Muscle layer of colon (tissue), 2 donors: ENCODE measurements around the gene MED25.
A peak's percentile ranks its signal among the peaks of the same experiment; 100 is the strongest.

ENCODE experiments used
- H3K27ac ChIP-seq: one replicate; pipeline ENCODE4 v1.7.0; 2013; ENCODE audit warnings: low read depth, mild to moderate bottlenecking, low read length, moderate library complexity
- H3K27me3 ChIP-seq, 2 donors: one replicate each; pipeline ENCODE4 v1.7.0; 2013; ENCODE audit warnings: low read length in 2 of 2, mild to moderate bottlenecking in 2 of 2; ENCODE audit not compliant: insufficient read depth in 2 of 2, control insufficient read depth in 1 of 2
- H3K36me3 ChIP-seq: one replicate; pipeline ENCODE4 v1.7.0; 2013; ENCODE audit warnings: mild to moderate bottlenecking, low read length; ENCODE audit not compliant: insufficient read depth
- H3K4me1 ChIP-seq: one replicate; pipeline ENCODE4 v1.7.0; 2013; ENCODE audit warnings: mild to moderate bottlenecking, low read length; ENCODE audit not compliant: insufficient read depth
- H3K4me3 ChIP-seq, 2 donors: one replicate each; pipeline ENCODE4 v1.7.0; 2013; ENCODE audit warnings: low read length in 2 of 2, low read depth in 1 of 2, mild to moderate bottlenecking in 1 of 2, moderate library complexity in 1 of 2
- H3K9ac ChIP-seq: one replicate; pipeline ENCODE4 v1.7.0; 2013; ENCODE audit warnings: low read length
- H3K9me3 ChIP-seq: one replicate; pipeline ENCODE4 v1.7.0; 2013; ENCODE audit warnings: mild to moderate bottlenecking, low read length
- donor health status: abdominal sarcoma.
- donor health status: Adenocarcinoma of cecum.

MED25 gene

DNA sequence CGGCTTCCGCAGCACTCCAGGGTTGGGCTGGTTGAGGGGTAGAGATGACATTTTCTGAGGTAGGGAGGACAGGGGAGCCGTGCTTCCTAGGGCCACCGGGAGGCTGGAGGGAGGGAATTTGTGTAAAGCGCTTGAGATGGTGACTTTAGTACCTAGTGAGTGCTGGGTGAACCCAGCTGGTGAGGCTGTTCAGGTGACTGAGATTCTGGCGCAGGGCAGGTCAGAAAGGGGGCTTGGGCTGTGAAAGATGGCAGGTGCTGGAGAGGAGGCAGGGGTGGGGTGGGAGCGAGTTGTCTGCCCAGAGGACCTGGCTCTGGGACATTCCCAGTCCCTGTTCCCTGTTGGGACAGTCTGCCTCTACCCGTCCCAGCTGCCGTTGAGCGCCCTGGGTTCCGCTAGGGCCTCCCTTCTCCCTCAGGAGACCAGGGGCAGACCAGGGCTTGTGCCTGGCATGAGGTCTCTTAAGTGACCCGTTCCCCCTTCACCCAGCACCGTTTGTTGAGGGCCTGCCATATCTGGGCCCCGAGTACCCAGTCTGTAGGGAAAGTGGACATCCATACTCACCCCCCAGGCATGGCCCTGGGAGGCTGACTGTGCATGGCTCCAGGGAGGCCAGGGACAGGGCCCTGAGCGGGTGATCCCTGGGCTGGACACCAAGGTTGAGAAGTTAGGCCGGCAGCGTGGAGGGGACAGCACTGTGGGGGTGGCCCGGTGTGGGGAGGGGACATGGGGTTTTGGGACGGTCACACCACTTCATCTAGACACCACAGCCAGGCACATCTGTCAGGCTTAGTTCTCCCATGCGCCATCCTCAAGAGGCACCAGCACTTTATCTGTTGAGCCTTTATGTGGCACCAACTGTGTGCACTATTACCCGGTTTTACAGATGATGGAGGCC, 37.8 kb downstream of the MED25 start:
- H3K4me3 ChIP-seq: no peak overlapping the region
- peaks cover 14% of the 10 kb centered on the region for H3K36me3 ChIP-seq
- no peak overlapping the region for H3K9ac ChIP-seq
- H3K27ac ChIP-seq: no peak overlapping the region
- peaks cover 20% of the 10 kb centered on the region for H3K4me1 ChIP-seq
- H3K9me3 ChIP-seq: no peaks in the 10 kb centered on the region
- H3K27me3 ChIP-seq: no peaks in the 10 kb centered on the region

DNA sequence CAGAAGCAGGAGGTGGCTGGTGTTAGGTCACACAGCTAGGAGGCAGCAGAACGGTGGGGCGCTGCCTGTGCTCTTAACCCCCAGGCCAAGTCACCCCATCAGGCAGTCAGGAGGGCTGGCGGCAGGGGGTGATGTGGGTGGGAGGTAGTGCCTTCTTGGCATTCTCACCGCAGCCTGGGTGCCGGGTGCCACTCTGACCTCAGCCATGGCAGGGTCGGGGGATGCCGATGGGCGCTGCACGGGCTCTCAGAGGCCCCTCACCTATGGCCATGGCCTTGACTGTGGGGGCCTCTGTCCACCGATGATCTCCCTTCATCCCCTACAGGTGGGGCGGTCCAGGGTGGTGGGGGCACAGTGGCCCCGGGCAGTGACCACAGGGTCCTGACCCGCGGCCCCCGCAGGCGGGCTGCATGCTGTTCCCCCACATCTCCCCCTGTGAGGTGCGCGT, 38.5 kb downstream of the MED25 start:
- Histone ChIP-seq H3K4me3 (no peak overlapping the region), H3K9me3 (no peaks in the 10 kb centered on the region), H3K27me3 (no peaks in the 10 kb centered on the region), H3K27ac (no peak overlapping the region), H3K9ac (no peak overlapping the region), H3K4me1 (peaks cover 20% of the 10 kb centered on the region), H3K36me3 (peaks cover 14% of the 10 kb centered on the region)

DNA sequence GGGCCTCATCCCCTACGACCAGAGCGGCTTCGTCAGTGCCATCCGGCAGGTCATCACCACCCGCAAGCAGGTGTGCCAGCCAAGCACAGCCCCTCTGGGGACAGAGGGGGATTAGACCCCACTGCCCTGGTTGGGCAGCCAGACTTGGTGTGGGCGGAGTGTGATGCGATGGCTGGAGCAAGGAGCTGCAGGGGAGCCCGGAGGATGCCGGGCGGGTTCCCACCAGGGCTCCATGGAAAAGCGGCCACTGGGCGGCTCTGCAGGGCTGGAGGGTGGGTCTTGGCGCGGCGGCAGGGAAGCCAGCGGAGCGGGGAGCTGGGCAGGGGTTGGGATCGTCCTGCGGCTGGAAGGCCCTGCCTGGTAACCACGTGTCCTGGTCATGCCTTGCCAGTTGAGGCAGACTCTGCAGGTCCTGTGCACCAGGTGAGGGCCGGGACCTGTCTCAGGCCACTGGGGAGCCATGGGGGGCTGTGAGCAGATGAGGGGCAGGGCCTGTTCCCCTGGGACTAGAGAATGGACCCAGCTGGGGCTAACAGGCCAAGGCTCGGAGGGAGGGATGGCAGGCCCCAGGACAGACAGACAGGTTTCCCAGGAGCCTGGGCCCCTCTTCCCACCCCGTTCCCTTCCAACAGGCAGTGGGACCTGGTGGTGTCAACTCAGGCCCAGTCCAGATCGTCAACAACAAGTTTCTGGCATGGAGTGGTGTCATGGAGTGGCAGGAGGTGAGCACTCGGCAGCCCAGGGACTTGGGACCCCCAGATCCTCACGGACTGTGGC, 39.2 kb downstream of the MED25 start:
- Histone ChIP-seq H3K4me3 (no peak overlapping the region), H3K27ac (no peak overlapping the region), H3K9ac (no peak overlapping the region), H3K36me3 (peaks cover 14% of the 10 kb centered on the region), H3K27me3 (no peaks in the 10 kb centered on the region), H3K4me1 (peaks cover 16% of the 10 kb centered on the region), H3K9me3 (no peaks in the 10 kb centered on the region)

DNA sequence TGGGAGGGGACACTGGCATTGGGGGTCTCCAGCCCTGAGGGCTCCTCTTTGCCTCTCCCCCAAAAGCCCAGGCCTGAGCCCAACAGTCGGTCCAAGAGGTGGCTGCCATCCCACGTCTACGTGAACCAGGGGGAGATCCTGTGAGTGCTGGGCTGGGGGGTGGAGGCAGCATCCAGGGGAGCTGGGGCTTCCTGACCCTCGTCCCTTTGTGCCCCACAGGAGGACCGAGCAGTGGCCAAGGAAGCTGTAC, 39.7 kb downstream of the MED25 start:
- peaks cover 14% of the 10 kb centered on the region for H3K36me3 ChIP-seq

DNA sequence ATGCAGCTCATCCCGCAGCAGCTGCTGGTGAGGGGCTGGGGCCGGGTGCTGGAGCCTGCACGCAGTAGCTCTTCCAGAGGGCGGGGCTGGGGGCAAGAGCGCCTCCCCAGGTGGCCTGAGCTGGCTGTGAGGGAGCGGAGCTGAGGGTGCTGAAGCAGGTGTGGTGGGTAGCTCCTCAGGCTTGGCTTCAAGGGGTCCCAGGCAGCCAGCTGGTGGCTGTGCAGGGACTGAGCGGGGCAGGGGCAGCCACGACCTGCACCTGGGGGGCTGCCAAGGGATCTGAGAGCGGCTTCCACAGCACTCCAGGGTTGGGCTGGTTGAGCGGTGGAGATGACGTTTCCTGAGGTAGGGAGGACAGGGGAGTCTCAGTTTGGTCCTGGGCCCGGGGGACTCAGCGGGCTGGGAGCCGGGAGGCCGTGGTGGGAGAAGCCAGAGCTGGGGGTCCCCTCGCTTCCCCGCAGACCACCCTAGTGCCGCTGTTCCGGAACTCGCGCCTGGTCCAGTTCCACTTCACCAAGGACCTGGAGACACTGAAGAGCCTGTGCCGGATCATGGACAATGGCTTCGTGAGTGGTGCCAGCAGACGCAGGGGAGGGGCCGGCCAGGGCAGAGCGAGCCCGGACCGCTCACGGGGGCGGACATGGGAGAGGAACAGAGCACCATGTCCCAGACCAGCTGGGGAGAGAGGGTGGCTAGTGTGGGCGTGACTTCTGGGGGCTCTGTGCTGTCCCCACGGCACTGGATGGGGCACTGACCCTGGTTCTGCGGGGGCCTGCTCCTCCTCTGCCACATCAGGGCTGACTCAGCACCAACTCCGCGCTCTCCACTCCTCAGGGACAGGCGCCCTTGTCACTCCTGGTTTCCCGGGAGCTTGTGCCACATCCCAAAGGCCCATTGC, 40.2 kb downstream of the MED25 start:
- no peak overlapping the region for H3K27ac ChIP-seq
- H3K36me3 ChIP-seq: peaks cover 17% of the 10 kb centered on the region
- no peak overlapping the region for H3K4me3 ChIP-seq
- no peak overlapping the region for H3K9ac ChIP-seq
- H3K9me3 ChIP-seq: no peaks in the 10 kb centered on the region
- no peaks in the 10 kb centered on the region for H3K27me3 ChIP-seq
- H3K4me1 ChIP-seq: peaks cover 5% of the 10 kb centered on the region

More for the DNA sequence above, 39.7 kb downstream of the MED25 start:
- Histone ChIP-seq H3K9ac (no peak overlapping the region), H3K27ac (no peak overlapping the region), H3K27me3 (no peaks in the 10 kb centered on the region), H3K4me3 (no peak overlapping the region), H3K4me1 (peaks cover 11% of the 10 kb centered on the region), H3K9me3 (no peaks in the 10 kb centered on the region)

DNA sequence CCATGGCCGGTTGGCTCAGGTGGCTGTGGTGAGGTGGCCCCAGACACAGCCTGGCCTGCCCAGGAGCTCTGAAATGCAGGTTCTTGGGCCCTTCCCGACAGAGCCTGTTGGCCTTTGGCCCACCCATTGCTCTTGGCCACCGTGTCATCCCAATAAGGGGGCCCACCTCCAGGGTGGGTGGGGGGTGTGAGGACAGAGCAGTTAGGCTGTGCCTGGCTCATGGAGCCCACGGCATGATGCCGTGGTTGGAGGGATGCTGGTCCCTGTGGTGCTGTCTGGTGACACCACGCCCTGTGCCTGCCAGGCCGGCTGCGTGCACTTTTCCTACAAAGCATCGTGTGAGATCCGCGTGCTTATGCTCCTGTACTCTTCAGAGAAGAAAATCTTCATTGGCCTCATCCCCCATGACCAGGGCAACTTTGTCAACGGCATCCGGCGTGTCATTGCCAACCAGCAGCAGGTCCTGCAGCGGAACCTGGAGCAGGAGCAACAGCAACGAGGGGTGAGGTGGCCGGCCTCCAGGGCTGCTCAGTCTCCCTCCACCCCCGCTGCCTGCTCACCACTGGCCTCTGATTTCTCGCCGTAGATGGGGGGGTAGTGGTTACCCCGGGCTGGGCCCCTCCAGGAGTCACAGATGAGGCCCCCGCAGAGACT, 41.7 kb downstream of the MED25 start:
- Histone ChIP-seq H3K9me3 (no peaks in the 10 kb centered on the region), H3K9ac (no peak overlapping the region), H3K4me1 (peaks cover under 1% of the 10 kb centered on the region), H3K27ac (no peak overlapping the region), H3K36me3 (peaks cover 32% of the 10 kb centered on the region), H3K27me3 (no peaks in the 10 kb centered on the region), H3K4me3 (no peak overlapping the region)

DNA sequence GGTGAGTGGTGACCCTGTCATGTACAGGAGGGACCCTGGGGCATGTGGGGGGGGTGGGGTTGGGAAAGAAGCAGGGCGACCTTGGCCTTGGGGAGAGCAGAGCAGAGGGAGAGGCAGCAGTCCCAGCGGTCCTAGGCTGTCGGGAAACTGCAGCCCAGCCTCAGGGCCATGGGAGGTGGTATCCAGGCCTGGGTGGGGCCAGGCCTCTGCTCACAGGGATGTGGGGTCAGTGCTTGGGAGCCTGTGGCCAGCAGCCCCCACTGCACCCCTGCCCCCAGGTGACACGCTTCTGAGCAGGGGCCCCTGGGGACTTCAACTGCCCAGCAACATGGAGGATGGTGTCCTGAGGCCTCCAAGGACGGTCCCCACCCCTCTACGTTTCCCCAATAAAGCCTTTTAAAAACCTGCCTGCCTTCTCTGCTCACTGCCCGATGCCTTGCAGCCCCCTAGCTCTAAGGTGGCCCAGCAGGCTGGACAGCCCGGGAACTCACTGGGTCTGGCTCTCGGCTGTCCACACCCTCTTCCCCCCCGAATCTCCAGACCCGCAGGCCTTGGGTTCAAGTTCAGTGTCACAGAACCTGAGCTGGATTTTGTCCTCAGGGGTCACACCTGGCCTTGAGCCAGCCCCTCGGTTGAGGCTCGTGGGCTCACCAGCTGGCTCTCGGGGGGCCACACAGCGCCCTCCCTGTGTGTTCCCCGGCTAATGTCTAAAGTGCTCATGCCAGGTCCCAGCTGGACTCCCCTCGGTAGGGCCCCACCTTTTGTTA, 42.4 kb downstream of the MED25 start:
- Histone ChIP-seq H3K36me3 (peaks cover 30% of the 10 kb centered on the region), H3K9me3 (no peaks in the 10 kb centered on the region), H3K4me1 (peaks cover 8% of the 10 kb centered on the region), H3K4me3 (no peak overlapping the region), H3K27me3 (no peaks in the 10 kb centered on the region), H3K9ac (no peak overlapping the region), H3K27ac (peak overlapping the region; percentile 42)

DNA sequence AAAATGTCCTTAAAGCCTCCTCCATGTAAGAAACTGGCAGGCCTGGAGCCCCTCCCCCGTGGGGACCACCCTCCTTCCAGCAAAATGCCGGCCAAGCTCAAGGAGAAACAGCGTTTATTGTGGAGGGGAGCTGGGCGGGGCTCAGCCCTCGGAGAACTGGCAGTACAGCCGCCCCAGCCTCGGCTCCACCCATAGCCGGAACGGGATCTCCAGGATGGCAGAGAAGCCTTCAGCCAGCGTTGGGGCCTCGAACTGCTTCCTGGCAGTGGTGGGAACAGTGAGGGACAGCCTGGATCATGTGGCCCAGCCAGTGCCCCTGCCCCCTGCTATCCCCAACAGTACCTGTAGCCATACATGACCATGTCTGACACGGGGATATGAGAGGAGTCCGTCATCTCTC, 43.0 kb downstream of the MED25 start:
- H3K9me3 ChIP-seq: no peaks in the 10 kb centered on the region
- peaks cover 26% of the 10 kb centered on the region for H3K36me3 ChIP-seq
- H3K4me1 ChIP-seq: peaks cover 14% of the 10 kb centered on the region
- H3K27me3 ChIP-seq: no peaks in the 10 kb centered on the region
- H3K4me3 ChIP-seq: no peak overlapping the region
- no peak overlapping the region for H3K9ac ChIP-seq
- H3K27ac ChIP-seq: peak overlapping the region; percentile 42

DNA sequence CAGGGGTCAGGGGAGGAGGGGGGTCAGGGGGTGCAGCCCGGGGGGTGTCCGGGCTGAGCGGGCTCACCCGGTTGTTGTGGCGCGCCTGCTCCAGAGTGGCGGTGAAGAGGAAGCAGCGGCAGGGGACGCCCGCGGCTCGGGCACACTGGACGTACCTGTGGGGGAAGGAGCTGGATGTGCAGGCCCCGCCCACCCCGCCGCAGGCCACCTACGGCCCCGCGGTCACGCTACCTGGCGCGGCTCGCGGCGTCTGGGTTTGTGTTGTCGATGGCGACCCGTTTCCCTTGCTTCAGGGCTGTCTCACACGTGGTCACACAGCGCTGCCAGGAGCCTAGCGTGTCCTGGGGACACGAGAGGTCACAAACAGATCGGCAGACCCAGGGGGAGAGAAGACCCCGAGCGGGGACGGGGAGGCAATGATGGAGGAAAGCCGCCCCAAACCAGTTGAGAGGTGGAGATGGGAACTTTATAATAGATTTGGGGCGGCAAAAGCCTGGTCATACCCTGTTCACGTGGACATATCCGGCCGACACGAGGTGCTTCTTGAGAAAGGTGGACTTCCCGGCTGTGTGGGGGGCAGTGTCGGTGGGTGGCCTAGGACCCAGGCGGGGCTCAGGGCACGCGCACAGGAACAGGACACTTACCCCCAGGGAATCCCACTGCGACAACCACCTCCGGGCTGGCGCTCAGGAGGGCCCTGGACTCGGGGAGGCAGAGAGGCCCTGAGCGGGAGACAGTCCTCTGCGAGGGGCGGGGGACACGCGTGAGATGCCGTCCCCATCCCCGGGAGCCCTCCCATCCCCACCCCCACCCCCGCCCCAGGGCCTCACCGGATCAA, 43.7 kb downstream of the MED25 start:
- H3K4me1 ChIP-seq: peaks cover 20% of the 10 kb centered on the region
- no peaks in the 10 kb centered on the region for H3K9me3 ChIP-seq
- no peak overlapping the region for H3K9ac ChIP-seq
- H3K36me3 ChIP-seq: peaks cover 26% of the 10 kb centered on the region
- H3K4me3 ChIP-seq: no peak overlapping the region
- no peak overlapping the region for H3K27ac ChIP-seq
- no peaks in the 10 kb centered on the region for H3K27me3 ChIP-seq
